ENCODE results near the gene FAH.

GRCh38 chr15:80163897-80164296, 11.1 kb downstream of the FAH start:
- no peak for TF ChIP-seq CTCF (IDR thresholded peaks at IDR 0.05)
- TF ChIP-seq EZH2 (IDR thresholded peaks at IDR 0.05; ENCODE audit: borderline replicate concordance, insufficient read depth, low read depth, low read length, poor library complexity, severe bottlenecking), result no peak
